Activated CD8-positive, alpha-beta T cell treated with anti-CD3 and anti-CD28 coated beads for 36 hours (primary cell): ENCODE results near the gene C14orf93. TPM values are rescaled to one million over a fixed set of nuclear protein-coding genes. Genes with fewer than 3 reads are reported as not detected.
"Not testable (repeated sequence)": the region's sequence is repeated elsewhere in the genome, so short reads cannot be mapped to it uniquely, and the experiment has no call there.

Experiments used
- ATAC-seq: fragments of 200-7000 bp; cut with Tn5 transposase; one replicate; pipeline ENCODE4 v1.10.0; 2021; ENCODE audit warnings: mild to moderate bottlenecking, moderate library complexity
- CTCF ChIA-PET: fragments of 350-600 bp; sonication (Branson Sonifier 250); formaldehyde crosslinking; loops from one replicate; lab custom pipeline; 2021; ENCODE audit warnings: antibody characterized with exemption; lab: Charles Lee
- POLR2A ChIA-PET: fragments of 350-600 bp; sonication (Branson Sonifier 250); formaldehyde crosslinking; loops from one replicate; lab custom pipeline; 2021; ENCODE audit warnings: antibody characterized with exemption; lab: Charles Lee
- DNase-seq: peaks from one replicate; pipeline ENCODE4 v3.0.0-alpha.2; 2020
- H3K27ac Mint-ChIP-seq: one replicate; pipeline ENCODE4 v1.8.0; 2021; ENCODE audit warnings: mild to moderate bottlenecking, mixed read lengths
- H3K27me3 Mint-ChIP-seq: one replicate; pipeline ENCODE4 v1.8.0; 2021; ENCODE audit warnings: mixed read lengths
- H3K36me3 Mint-ChIP-seq: one replicate; pipeline ENCODE4 v1.8.0; 2021; ENCODE audit warnings: low read depth, mixed read lengths
- H3K4me1 Mint-ChIP-seq: one replicate; pipeline ENCODE4 v1.8.0; 2021; ENCODE audit warnings: low read depth, mixed read lengths
- H3K4me3 Mint-ChIP-seq: one replicate; pipeline ENCODE4 v1.8.0; 2021; ENCODE audit warnings: mild to moderate bottlenecking, moderate library complexity, mixed read lengths
- H3K9me3 Mint-ChIP-seq: one replicate; pipeline ENCODE4 v1.8.0; 2021; ENCODE audit warnings: mixed read lengths
- intact Hi-C: fragments of 100-400 bp; cut with micrococcal nuclease; formaldehyde crosslinking; loops from one replicate; pipeline ENCODE4 v1.10.0; 2022
- total RNA-seq, 2 experiments: library from RNA; stranded (reverse); gene quantifications; one replicate each; pipeline ENCODE4 v1.2.3, GENCODE V29; 2021
- TF ChIP-seq, protein P1 (sequence below): fragments of 200-600 bp; IDR thresholded peaks from one replicate; pipeline ENCODE4 v1.8.0; 2022; ENCODE audit warnings: antibody characterized with exemption, mild to moderate bottlenecking

Gene C14orf93
- total RNA-seq, 2 experiments from 2014 or later = 13.2 to 13.5 TPM

- peaks cover 45% of the 10 kb centered on the region for H3K36me3 Mint-ChIP-seq
- TF ChIP-seq, protein P1, sequence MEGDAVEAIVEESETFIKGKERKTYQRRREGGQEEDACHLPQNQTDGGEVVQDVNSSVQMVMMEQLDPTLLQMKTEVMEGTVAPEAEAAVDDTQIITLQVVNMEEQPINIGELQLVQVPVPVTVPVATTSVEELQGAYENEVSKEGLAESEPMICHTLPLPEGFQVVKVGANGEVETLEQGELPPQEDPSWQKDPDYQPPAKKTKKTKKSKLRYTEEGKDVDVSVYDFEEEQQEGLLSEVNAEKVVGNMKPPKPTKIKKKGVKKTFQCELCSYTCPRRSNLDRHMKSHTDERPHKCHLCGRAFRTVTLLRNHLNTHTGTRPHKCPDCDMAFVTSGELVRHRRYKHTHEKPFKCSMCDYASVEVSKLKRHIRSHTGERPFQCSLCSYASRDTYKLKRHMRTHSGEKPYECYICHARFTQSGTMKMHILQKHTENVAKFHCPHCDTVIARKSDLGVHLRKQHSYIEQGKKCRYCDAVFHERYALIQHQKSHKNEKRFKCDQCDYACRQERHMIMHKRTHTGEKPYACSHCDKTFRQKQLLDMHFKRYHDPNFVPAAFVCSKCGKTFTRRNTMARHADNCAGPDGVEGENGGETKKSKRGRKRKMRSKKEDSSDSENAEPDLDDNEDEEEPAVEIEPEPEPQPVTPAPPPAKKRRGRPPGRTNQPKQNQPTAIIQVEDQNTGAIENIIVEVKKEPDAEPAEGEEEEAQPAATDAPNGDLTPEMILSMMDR = no peak
- H3K4me3 Mint-ChIP-seq = no peak overlapping the region
- CTCF ChIA-PET = interaction anchor here (0.9 to 10.4 kb wide), 5 partner anchors 17 to 79 kb away, joined by 3 to 86 read pairs (median 5); partner anchors contain the start of genes AJUBA and PRMT5
- no peak overlapping the region for H3K27ac Mint-ChIP-seq
- peaks cover 20% of the 10 kb centered on the region for H3K4me1 Mint-ChIP-seq
- no peaks in the 10 kb centered on the region for H3K9me3 Mint-ChIP-seq
- POLR2A ChIA-PET = interaction anchor here (1.4 kb wide), 1 partner anchor 22 kb away, joined by 3 read pairs; no protein-coding TSS in a partner anchor
- no peaks in the 10 kb centered on the region for H3K27me3 Mint-ChIP-seq
- no peak for DNase-seq
- intact Hi-C loops = no loop called here
- ATAC-seq = no peak
These were observed 57.5 kb downstream of the C14orf93 start for GRCh38 chr14:22952418-22952817.

DNA sequence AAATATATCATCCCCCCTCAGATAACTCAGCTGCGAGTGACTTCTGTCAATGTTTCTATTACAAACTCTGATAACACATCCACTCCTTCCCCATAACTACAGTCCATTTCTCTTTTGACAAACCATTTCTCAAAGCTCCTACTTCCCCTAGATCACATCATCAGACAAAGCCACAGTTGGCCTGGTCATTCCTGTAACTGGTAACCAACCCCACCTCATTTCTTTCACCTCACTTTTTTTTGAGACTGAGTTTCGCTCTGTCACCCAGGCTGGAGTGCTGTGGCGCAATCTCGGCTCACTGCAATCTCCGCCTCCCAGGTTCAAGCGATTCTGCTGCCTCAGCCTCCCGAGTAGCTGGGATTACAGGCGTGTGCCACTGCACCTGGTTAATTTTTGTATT, 58.1 kb downstream of the C14orf93 start:
- ATAC-seq = not testable (repeated sequence)

GRCh38 chr14:22945642-22946041, 64.3 kb downstream of the C14orf93 start:
- ChIA-PET CTCF (interaction anchor here (0.7 to 4.7 kb wide), 5 partner anchors 16 to 66 kb away, joined by 3 to 30 read pairs (median 4); partner anchors contain the start of genes AJUBA and PRMT5), POLR2A (interaction anchor here (1.2 to 1.3 kb wide), 3 partner anchors 12 to 28 kb away, joined by 4 to 5 read pairs (median 4); partner anchors contain the start of gene HAUS4)
- H3K9me3 Mint-ChIP-seq = no peaks in the 10 kb centered on the region
- H3K27me3 Mint-ChIP-seq = no peaks in the 10 kb centered on the region
- TF ChIP-seq, protein P1 = no peak
- H3K4me1 Mint-ChIP-seq = no peaks in the 10 kb centered on the region
- peaks cover 27% of the 10 kb centered on the region for H3K36me3 Mint-ChIP-seq
- no peak overlapping the region for H3K27ac Mint-ChIP-seq
- no peak overlapping the region for H3K4me3 Mint-ChIP-seq
- no peak for ATAC-seq
- DNase-seq = no peak
- intact Hi-C loops = no loop called here

More for the DNA sequence above, 58.1 kb downstream of the C14orf93 start:
- intact Hi-C loops, H3K27me3 Mint-ChIP-seq, H3K4me3 Mint-ChIP-seq, H3K9me3 Mint-ChIP-seq, DNase-seq: not testable (repeated sequence)
- Mint-ChIP-seq H3K27ac (peak overlapping the region; percentile 4), H3K4me1 (peaks cover 19% of the 10 kb centered on the region), H3K36me3 (peaks cover 51% of the 10 kb centered on the region)
- CTCF ChIA-PET = interaction anchor here (0.9 to 10.4 kb wide), 7 partner anchors 11 to 106 kb away, joined by 3 to 86 read pairs (median 5); partner anchors contain the start of genes AJUBA, CDH24 and PRMT5
- POLR2A ChIA-PET = interaction anchor here (0.8 to 1.4 kb wide), 2 partner anchors 11 to 21 kb away, joined by 3 read pairs; no protein-coding TSS in a partner anchor

- Mint-ChIP-seq H3K27me3 (no peaks in the 10 kb centered on the region), H3K4me3 (no peak overlapping the region), H3K4me1 (no peaks in the 10 kb centered on the region), H3K36me3 (peaks cover 8% of the 10 kb centered on the region), H3K27ac (no peak overlapping the region), H3K9me3 (no peaks in the 10 kb centered on the region)
- DNase-seq = no peak
- POLR2A ChIA-PET = interaction anchor here (1.2 kb wide), 1 partner anchor 11 kb away, joined by 3 read pairs; the partner anchor contains the start of gene PRMT5
- CTCF ChIA-PET = interaction anchor here (1.2 to 4.3 kb wide), 5 partner anchors 9 to 43 kb away, joined by 6 to 29 read pairs (median 7); partner anchors contain the start of genes AJUBA, HAUS4 and PRMT5
- TF ChIP-seq, protein P1 = no peak
- ATAC-seq = no peak
- intact Hi-C loops = no loop called here
These were observed 70.3 kb downstream of the C14orf93 start for GRCh38 chr14:22939684-22940083.

Other genes starting within 250 kb of the C14orf93 start
- 100 to 1,000 TPM; 134 to 140 TPM for gene OXA1L, start 243.5 kb downstream of the C14orf93 start, total RNA-seq
- gene SLC7A7, start 194.7 kb downstream of the C14orf93 start, total RNA-seq = under 1 TPM in 1 of 2 experiments, not detected in 1; 0.45 TPM
- gene MRPL52, start 180.3 kb downstream of the C14orf93 start, total RNA-seq = 100 to 1,000 TPM; 122 to 126 TPM
- 1 to 10 TPM; 1.9 to 3.1 TPM for gene MMP14, start 173.6 kb downstream of the C14orf93 start, total RNA-seq
- gene LRP10, start 138.4 kb downstream of the C14orf93 start, total RNA-seq = 10 to 100 TPM; 18.7 to 21.0 TPM
- under 1 TPM; 0.20 to 0.27 TPM for gene REM2, start 126.9 kb downstream of the C14orf93 start, total RNA-seq
- gene RBM23, start 91.0 kb downstream of the C14orf93 start, total RNA-seq = 10 to 100 TPM; 46.9 to 55.2 TPM
- 100 to 1,000 TPM; 107 to 116 TPM for gene PRMT5, start 80.8 kb downstream of the C14orf93 start, total RNA-seq
- 10 to 100 TPM; 80.3 to 82.2 TPM for gene HAUS4, start 53.1 kb downstream of the C14orf93 start, total RNA-seq
- 1 to 10 TPM; 2.3 to 2.6 TPM for gene AJUBA, start 27.6 kb downstream of the C14orf93 start, total RNA-seq
- gene PSMB5, start 24.8 kb upstream of the C14orf93 start, total RNA-seq = 100 to 1,000 TPM; 119 to 120 TPM
- not detected for gene PSMB11, start 32.1 kb upstream of the C14orf93 start, total RNA-seq
- under 1 TPM; 0.69 to 0.72 TPM for gene CDH24, start 47.4 kb upstream of the C14orf93 start, total RNA-seq
- 100 to 1,000 TPM; 132 to 139 TPM for gene ACIN1, start 85.0 kb upstream of the C14orf93 start, total RNA-seq
- 10 to 100 TPM; 49.2 to 51.1 TPM for gene C14orf119, start 85.4 kb upstream of the C14orf93 start, total RNA-seq
- gene CIROP, start 94.8 kb upstream of the C14orf93 start, total RNA-seq = not detected
- under 1 TPM; 0.27 to 0.34 TPM for gene CEBPE, start 109.1 kb upstream of the C14orf93 start, total RNA-seq
- gene SLC7A8, start 173.5 kb upstream of the C14orf93 start, total RNA-seq = 1 to 10 TPM; 1.5 to 1.9 TPM
- not detected for gene RNF212B, start 227.8 kb upstream of the C14orf93 start, total RNA-seq